ENCODE results near the gene GPC3. TPM values are rescaled to one million over a fixed set of nuclear protein-coding genes. Genes with fewer than 3 reads are reported as not detected.

GPC3 gene
- total RNA-seq, 1 experiment from 2014 or later, result 0.24 TPM

GRCh38 chrX:133698298-133698697, 287.1 kb downstream of the GPC3 start:
- no TSS peak for BruUV-seq (replicated peaks)
- ChIA-PET POLR2A (ENCODE audit: low non-redundant PET) (no interaction called here), CTCF (interaction anchor here (1.0 to 1.2 kb wide), 3 partner anchors 87 to 328 kb away, joined by 3 to 5 read pairs (median 5); no protein-coding TSS in a partner anchor)
- Histone ChIP-seq H3K4me1 (ENCODE audit: insufficient read depth, low read length, poor library complexity, severe bottlenecking) (no peaks in the 10 kb centered on the region), H3K27me3 (replicated peaks; ENCODE audit: insufficient read depth, low read depth, low read length, poor library complexity) (peaks cover 8% of the 10 kb centered on the region), H3K27ac (ENCODE audit: low read depth, low read length, poor library complexity, severe bottlenecking) (no peak overlapping the region), H3K4me3 (ENCODE audit: low read depth, low read length, poor library complexity, severe bottlenecking) (no peak overlapping the region), H3K9me3 (ENCODE audit: low read depth, low read length, poor library complexity, severe bottlenecking) (no peaks in the 10 kb centered on the region), H3K36me3 (ENCODE audit: insufficient read depth, low read length, poor library complexity, severe bottlenecking) (no peaks in the 10 kb centered on the region)
- DNase-seq (ENCODE audit: low spot score), result peak; percentile 39
- intact Hi-C loops (cut with micrococcal nuclease; ENCODE audit: unreplicated experiment), result loop anchor here (1.0 kb wide), 1 partner anchor 78 kb away; no protein-coding TSS in a partner anchor
- TF ChIP-seq CTCF (conservative IDR thresholded peaks at IDR 0.05; ENCODE audit: low read depth, low read length) (peak; percentile 42; the same call in 1 of the 2 replicates), EZH2 (IDR thresholded peaks at IDR 0.05; ENCODE audit: borderline replicate concordance, low read depth, low read length, poor library complexity, severe bottlenecking) (no peak)

- Histone ChIP-seq H3K4me1 (ENCODE audit: insufficient read depth, low read length, poor library complexity, severe bottlenecking) (no peaks in the 10 kb centered on the region), H3K9me3 (ENCODE audit: low read depth, low read length, poor library complexity, severe bottlenecking) (no peaks in the 10 kb centered on the region), H3K36me3 (ENCODE audit: insufficient read depth, low read length, poor library complexity, severe bottlenecking) (no peaks in the 10 kb centered on the region), H3K27me3 (replicated peaks; ENCODE audit: insufficient read depth, low read depth, low read length, poor library complexity) (peaks cover 8% of the 10 kb centered on the region), H3K4me3 (ENCODE audit: low read depth, low read length, poor library complexity, severe bottlenecking) (no peak overlapping the region), H3K27ac (ENCODE audit: low read depth, low read length, poor library complexity, severe bottlenecking) (no peak overlapping the region)
- TF ChIP-seq CTCF (conservative IDR thresholded peaks at IDR 0.05; ENCODE audit: low read depth, low read length) (no peak), EZH2 (IDR thresholded peaks at IDR 0.05; ENCODE audit: borderline replicate concordance, low read depth, low read length, poor library complexity, severe bottlenecking) (no peak)
- no peak for DNase-seq (ENCODE audit: low spot score)
- ChIA-PET POLR2A (ENCODE audit: low non-redundant PET) (no interaction called here), CTCF (interaction anchor here (1.0 to 1.2 kb wide), 3 partner anchors 88 to 329 kb away, joined by 3 to 5 read pairs (median 5); no protein-coding TSS in a partner anchor)
- intact Hi-C loops (cut with micrococcal nuclease; ENCODE audit: unreplicated experiment), result loop anchor here (1.0 kb wide), 1 partner anchor 79 kb away; no protein-coding TSS in a partner anchor
- BruUV-seq (replicated peaks), result no TSS peak
These were observed 287.7 kb downstream of the GPC3 start for GRCh38 chrX:133697656-133698055.

- Histone ChIP-seq H3K9me3 (ENCODE audit: low read depth, low read length, poor library complexity, severe bottlenecking) (no peaks in the 10 kb centered on the region), H3K4me1 (ENCODE audit: insufficient read depth, low read length, poor library complexity, severe bottlenecking) (no peaks in the 10 kb centered on the region), H3K27ac (ENCODE audit: low read depth, low read length, poor library complexity, severe bottlenecking) (no peak overlapping the region), H3K4me3 (ENCODE audit: low read depth, low read length, poor library complexity, severe bottlenecking) (no peak overlapping the region), H3K36me3 (ENCODE audit: insufficient read depth, low read length, poor library complexity, severe bottlenecking) (no peaks in the 10 kb centered on the region), H3K27me3 (replicated peaks; ENCODE audit: insufficient read depth, low read depth, low read length, poor library complexity) (no peaks in the 10 kb centered on the region)
- no peak for DNase-seq (ENCODE audit: low spot score)
- ChIA-PET CTCF (no interaction called here), POLR2A (ENCODE audit: low non-redundant PET) (no interaction called here)
- BruUV-seq (replicated peaks), result no TSS peak
- no peak for TF ChIP-seq CTCF (conservative IDR thresholded peaks at IDR 0.05; ENCODE audit: low read depth, low read length)
- no peak for TF ChIP-seq EZH2 (IDR thresholded peaks at IDR 0.05; ENCODE audit: borderline replicate concordance, low read depth, low read length, poor library complexity, severe bottlenecking)
- intact Hi-C loops (cut with micrococcal nuclease; ENCODE audit: unreplicated experiment), result no loop called here
These were observed 295.3 kb downstream of the GPC3 start for GRCh38 chrX:133689997-133690599.
